B cell (primary cell): ENCODE data around the gene LIFR. TPM values are rescaled to one million over a fixed set of nuclear protein-coding genes. Genes with fewer than 3 reads are reported as not detected.

Experiments
- ATAC-seq: fragments of 200-7000 bp; cut with Tn5 transposase; one replicate; pipeline ENCODE4 v1.10.0; 2021; ENCODE audit warnings: low read depth, mild to moderate bottlenecking, moderate number of reproducible peaks, moderate library complexity
- CTCF ChIA-PET: fragments of 350-600 bp; sonication (Branson Sonifier 250); formaldehyde crosslinking; loops from one replicate; lab custom pipeline; 2021; ENCODE audit warnings: antibody characterized with exemption, inconsistent platforms; lab: Charles Lee
- POLR2A ChIA-PET: fragments of 350-600 bp; sonication (Branson Sonifier 250); formaldehyde crosslinking; loops from one replicate; lab custom pipeline; 2021; ENCODE audit warnings: antibody characterized with exemption; lab: Charles Lee
- DNase-seq: peaks from one replicate; pipeline ENCODE4 v3.0.0; 2013
- H2AFZ ChIP-seq: 2 replicates; pipeline ENCODE4 v1.6.1; 2012; ENCODE audit warnings: mild to moderate bottlenecking, low read depth, low read length; ENCODE audit not compliant: insufficient read depth, poor library complexity, severe bottlenecking
- H3K27ac ChIP-seq, 2 donors: 1 replicate in 1 of 2; 2 replicates in 1 of 2; pipeline ENCODE4 v1.5.1; 2012 to 2013; ENCODE audit warnings: low read length in 2 of 2, mild to moderate bottlenecking in 2 of 2, moderate library complexity in 1 of 2
- H3K27me3 ChIP-seq, 4 experiments: fragments of 200-600 bp in 1 of 4; sonication (generic) in 1 of 4; replicated peaks in 1 of 4; 1 replicate in 2 of 4; 2 replicates in 2 of 4; pipeline versions ENCODE4 v1.6.1 to v1.7.0; 2013 to 2016; ENCODE audit warnings: low read length in 3 of 4, mild to moderate bottlenecking in 2 of 4, mixed read lengths in 1 of 4, moderate library complexity in 1 of 4; ENCODE audit not compliant: insufficient read depth in 4 of 4, control insufficient read depth in 3 of 4; ENCODE audit errors: control extremely low read depth in 1 of 4
- H3K36me3 ChIP-seq, 2 experiments: replicated peaks in 1 of 2; 1 replicate in 1 of 2; 2 replicates in 1 of 2; pipeline versions ENCODE4 v1.6.1 to v1.7.1; 2013; ENCODE audit warnings: low read length in 1 of 2; ENCODE audit not compliant: insufficient read depth in 2 of 2, control insufficient read depth in 1 of 2; ENCODE audit errors: control extremely low read depth in 1 of 2, extremely low read depth in 1 of 2
- H3K4me1 ChIP-seq, 2 donors: fragments of 200-600 bp in 1 of 2; sonication (generic) in 1 of 2; 1 replicate in 1 of 2; 2 replicates in 1 of 2; pipeline versions ENCODE4 v1.5.1 to v1.6.1; 2013 to 2017; ENCODE audit warnings: low read length in 2 of 2; ENCODE audit not compliant: control insufficient read depth in 2 of 2, insufficient read depth in 2 of 2
- H3K4me2 ChIP-seq: replicated peaks from 2 replicates; pipeline ENCODE3; 2012; ENCODE audit warnings: mild to moderate bottlenecking, low read depth, low read length; ENCODE audit not compliant: poor library complexity, severe bottlenecking
- H3K4me3 ChIP-seq, 5 experiments: fragments of 200-600 bp in 1 of 5; sonication (generic) in 1 of 5; 1 replicate in 3 of 5; 2 replicates in 2 of 5; pipeline versions ENCODE4 v1.5.1 to v1.7.0; 2011 to 2016; ENCODE audit warnings: low read length in 4 of 5, mild to moderate bottlenecking in 4 of 5, low read depth in 2 of 5, control low read depth in 1 of 5, moderate library complexity in 1 of 5; ENCODE audit not compliant: insufficient read depth in 1 of 5; ENCODE audit errors: control extremely low read depth in 1 of 5, extremely low read depth in 1 of 5
- H3K79me2 ChIP-seq: fragments of 200-600 bp; sonication (generic); one replicate; pipeline ENCODE4 v1.6.0; 2016; ENCODE audit warnings: low read length; ENCODE audit not compliant: control insufficient read depth, insufficient read depth
- H3K9ac ChIP-seq: fragments of 200-600 bp; sonication (generic); 2 replicates; pipeline ENCODE4 v1.6.1; 2017; ENCODE audit warnings: mild to moderate bottlenecking, low read length, moderate library complexity
- H3K9me3 ChIP-seq, 3 donors: one replicate each; pipeline versions ENCODE4 v1.6.1 to v1.7.1; 2013; ENCODE audit warnings: low read length in 2 of 3; ENCODE audit not compliant: control insufficient read depth in 2 of 3, insufficient read depth in 1 of 3; ENCODE audit errors: control extremely low read depth in 1 of 3
- H4K20me1 ChIP-seq: 2 replicates; pipeline ENCODE4 v1.6.0; 2012; ENCODE audit warnings: mild to moderate bottlenecking, low read length; ENCODE audit not compliant: insufficient read depth, control insufficient read depth, poor library complexity, severe bottlenecking
- H3K27ac Mint-ChIP-seq: one replicate; pipeline ENCODE4 v1.8.0; 2021; ENCODE audit warnings: mixed read lengths
- H3K27me3 Mint-ChIP-seq: one replicate; pipeline ENCODE4 v1.8.0; 2021; ENCODE audit warnings: mixed read lengths
- H3K4me1 Mint-ChIP-seq: one replicate; pipeline ENCODE4 v1.8.0; 2021; ENCODE audit warnings: mixed read lengths
- H3K4me3 Mint-ChIP-seq: one replicate; pipeline ENCODE4 v1.8.0; 2021; ENCODE audit warnings: mixed read lengths
- H3K9me3 Mint-ChIP-seq: one replicate; pipeline ENCODE4 v1.8.0; 2022; ENCODE audit warnings: mixed read lengths; ENCODE audit not compliant: insufficient read depth
- EZH2 ChIP-seq: IDR thresholded peaks from 2 replicates; pipeline ENCODE4 v1.6.1; 2012; ENCODE audit warnings: borderline replicate concordance, low read depth, mild to moderate bottlenecking, moderate library complexity, low read length; ENCODE audit not compliant: insufficient read depth, poor library complexity, severe bottlenecking
- WGBS: methylation state at CpG from one replicate; pipeline ENCODE4 v1.1.5; 2013; ENCODE audit warnings: missing lambda C conversion rate; ENCODE audit not compliant: insufficient coverage; 5-methylcytosine and 5-hydroxymethylcytosine counted together
- intact Hi-C: fragments of 100-400 bp; cut with micrococcal nuclease; formaldehyde crosslinking; loops from one replicate; pipeline ENCODE4 v1.10.0; 2022
- polyA plus RNA-seq: library from polyadenylated mRNA; depleted of rRNA; stranded (reverse); fragments of >200 nt; gene quantifications from 2 replicates; pipeline ENCODE4 v1.2.3, GENCODE V29; 2012
- total RNA-seq, 2 donors: library from RNA; stranded (reverse); fragments of 120-200 nt in 1 of 2; gene quantifications; 1 replicate in 1 of 2; 2 replicates in 1 of 2; pipeline versions ENCODE4 v1.2.3 to v1.2.4, GENCODE V29; 2013 to 2022
- TF ChIP-seq, protein P1 (sequence below): fragments of 200-600 bp; IDR thresholded peaks from one replicate; pipeline ENCODE4 v1.8.0; 2022; ENCODE audit warnings: antibody characterized with exemption, mild to moderate bottlenecking

Gene LIFR
- total and polyA plus RNA-seq, 2 donors (not counting 1 experiment from before 2014, with no cell fraction given), result not detected

DNA sequence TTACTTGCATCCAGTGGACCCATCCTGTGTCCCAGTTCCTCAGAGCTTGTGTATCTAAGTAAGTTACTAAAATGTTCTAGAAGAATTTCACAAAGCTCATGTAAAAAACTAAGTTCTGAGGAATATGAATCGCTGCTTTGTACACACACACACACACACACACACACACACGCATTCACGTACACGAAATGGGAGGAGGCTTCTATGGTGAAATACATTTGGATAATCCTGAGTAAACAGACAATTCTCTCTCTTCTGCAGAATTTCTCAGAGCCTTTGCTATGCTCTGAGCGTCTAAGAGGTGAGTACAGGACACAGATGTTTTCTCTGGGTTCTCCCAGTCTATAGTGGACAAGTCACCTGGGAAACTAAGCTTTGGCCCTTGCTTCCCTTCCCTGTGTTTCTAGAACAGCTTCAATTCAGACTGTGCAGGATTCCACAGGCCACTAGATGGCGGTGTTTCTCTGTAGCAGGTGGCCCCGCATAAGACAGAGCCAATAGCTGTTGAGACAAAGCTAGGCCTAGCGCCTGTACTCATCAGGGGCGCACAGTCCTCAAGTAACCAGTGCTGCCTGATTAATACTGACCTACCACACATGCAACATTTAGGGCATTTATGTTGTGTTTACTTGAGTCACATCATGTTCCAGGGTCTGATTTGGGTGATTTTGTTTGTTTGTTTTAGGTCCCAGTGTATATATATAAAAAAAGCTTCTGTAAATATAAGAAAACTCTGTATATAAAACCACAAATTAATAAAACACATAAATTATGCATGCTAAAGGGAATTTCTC lies 114.8 kb downstream of the LIFR start:
- peaks cover 0 to 52% (median 21%) of the 10 kb centered on the region in 4 experiments for H3K27me3 ChIP-seq
- H3K9me3 ChIP-seq, result peaks cover 0 to 11% (median 0%) of the 10 kb centered on the region in 3 donors
- no peak overlapping the region for H3K4me3 Mint-ChIP-seq
- peak; percentile 78 for DNase-seq
- no peaks in the 10 kb centered on the region for H3K4me1 ChIP-seq
- no peaks in the 10 kb centered on the region for H3K36me3 ChIP-seq
- intact Hi-C loops, result loop anchor here (1.0 to 10.0 kb wide), 5 partner anchors 115 to 1133 kb away; partner anchors contain the start of gene LIFR
- H3K27ac ChIP-seq, result no peak overlapping the region
- H3K4me3 ChIP-seq, result no peak overlapping the region
- no peaks in the 10 kb centered on the region for H3K4me1 Mint-ChIP-seq
- H3K9me3 Mint-ChIP-seq, result no peaks in the 10 kb centered on the region
- ATAC-seq, result peak; percentile 91
- H3K27me3 Mint-ChIP-seq, result peaks cover 51% of the 10 kb centered on the region
- H3K9ac ChIP-seq, result no peak overlapping the region
- peak overlapping the region; percentile 53 for H3K27ac Mint-ChIP-seq
- H2AFZ ChIP-seq, result no peak overlapping the region
- 4% methylated on average over 3 of the region's 9 CpGs for whole genome bisulfite sequencing
- no peaks in the 10 kb centered on the region for H4K20me1 ChIP-seq
- no peak overlapping the region for H3K4me2 ChIP-seq
- ChIA-PET POLR2A (no interaction called here), CTCF (interaction anchor here (0.6 to 3.0 kb wide), 48 partner anchors 8 to 1369 kb away, joined by 3 to 59 read pairs (median 4); partner anchors contain the start of gene FYB1)
- TF ChIP-seq, protein P1, sequence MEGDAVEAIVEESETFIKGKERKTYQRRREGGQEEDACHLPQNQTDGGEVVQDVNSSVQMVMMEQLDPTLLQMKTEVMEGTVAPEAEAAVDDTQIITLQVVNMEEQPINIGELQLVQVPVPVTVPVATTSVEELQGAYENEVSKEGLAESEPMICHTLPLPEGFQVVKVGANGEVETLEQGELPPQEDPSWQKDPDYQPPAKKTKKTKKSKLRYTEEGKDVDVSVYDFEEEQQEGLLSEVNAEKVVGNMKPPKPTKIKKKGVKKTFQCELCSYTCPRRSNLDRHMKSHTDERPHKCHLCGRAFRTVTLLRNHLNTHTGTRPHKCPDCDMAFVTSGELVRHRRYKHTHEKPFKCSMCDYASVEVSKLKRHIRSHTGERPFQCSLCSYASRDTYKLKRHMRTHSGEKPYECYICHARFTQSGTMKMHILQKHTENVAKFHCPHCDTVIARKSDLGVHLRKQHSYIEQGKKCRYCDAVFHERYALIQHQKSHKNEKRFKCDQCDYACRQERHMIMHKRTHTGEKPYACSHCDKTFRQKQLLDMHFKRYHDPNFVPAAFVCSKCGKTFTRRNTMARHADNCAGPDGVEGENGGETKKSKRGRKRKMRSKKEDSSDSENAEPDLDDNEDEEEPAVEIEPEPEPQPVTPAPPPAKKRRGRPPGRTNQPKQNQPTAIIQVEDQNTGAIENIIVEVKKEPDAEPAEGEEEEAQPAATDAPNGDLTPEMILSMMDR, result peak; percentile 94
- TF ChIP-seq EZH2, result no peak
- H3K79me2 ChIP-seq, result no peaks in the 10 kb centered on the region

DNA sequence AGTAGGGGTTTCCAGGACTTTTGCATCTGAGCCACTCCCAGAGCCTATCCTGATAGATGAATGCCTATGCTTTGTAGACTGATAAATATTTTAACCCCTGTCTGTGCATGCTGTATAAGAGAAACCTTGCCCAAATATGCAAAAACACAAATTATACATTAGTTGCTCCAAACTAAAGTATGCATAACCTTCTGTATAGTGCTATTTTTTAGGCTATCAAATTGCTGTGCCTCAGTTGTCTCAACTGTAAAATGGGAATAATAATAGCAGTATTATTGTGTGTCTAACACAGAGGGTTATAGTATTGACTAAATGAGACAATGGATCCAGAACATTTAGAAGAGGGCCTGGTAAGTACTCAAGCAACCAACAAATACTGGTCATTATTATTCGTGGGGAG lies 117.7 kb downstream of the LIFR start:
- Mint-ChIP-seq H3K27me3 (peaks cover 54% of the 10 kb centered on the region), H3K4me1 (no peaks in the 10 kb centered on the region), H3K9me3 (no peaks in the 10 kb centered on the region), H3K27ac (no peak overlapping the region), H3K4me3 (no peak overlapping the region)
- intact Hi-C loops, result no loop called here
- Histone ChIP-seq H3K9me3 (no peaks in the 10 kb centered on the region), H2AFZ (no peak overlapping the region), H3K27me3 (peaks cover 0 to 57% (median 19%) of the 10 kb centered on the region in 4 experiments), H3K36me3 (no peaks in the 10 kb centered on the region), H3K4me3 (no peak overlapping the region), H3K27ac (no peak overlapping the region), H3K4me2 (no peak overlapping the region), H3K4me1 (no peaks in the 10 kb centered on the region), H3K9ac (no peak overlapping the region), H3K79me2 (no peaks in the 10 kb centered on the region), H4K20me1 (no peaks in the 10 kb centered on the region)
- ATAC-seq, result no peak
- POLR2A ChIA-PET, result no interaction called here
- TF ChIP-seq, protein P1, result no peak
- TF ChIP-seq EZH2, result no peak
- no peak for DNase-seq
- 100% methylated on average over 1 of the region's 1 CpG for WGBS
- CTCF ChIA-PET, result no interaction called here
